Liver (tissue), 9 donors: ENCODE measurements around the gene WDR27. TPM values are rescaled to one million over a fixed set of nuclear protein-coding genes. Genes with fewer than 3 reads are reported as not detected.

Experiments used
- DNase-seq: peaks from one replicate; pipeline ENCODE4 v3.0.0-alpha.2; 2017; ENCODE audit warnings: low spot score
- H3K27ac ChIP-seq, 2 donors: one replicate each; pipeline ENCODE4 v1.7.0; 2013; ENCODE audit warnings: inconsistent platforms in 2 of 2, low read length in 2 of 2, control low read depth in 1 of 2, low read depth in 1 of 2, mild to moderate bottlenecking in 1 of 2
- H3K27me3 ChIP-seq, 4 donors: one replicate each; pipeline versions ENCODE4 v1.6.1 to v1.7.0; 2013; ENCODE audit warnings: low read length in 3 of 4, inconsistent platforms in 1 of 4, mild to moderate bottlenecking in 1 of 4, moderate library complexity in 1 of 4; ENCODE audit not compliant: control insufficient read depth in 4 of 4, insufficient read depth in 4 of 4
- H3K36me3 ChIP-seq, 4 donors: one replicate each; pipeline versions ENCODE4 v1.6.1 to v1.7.0; 2013; ENCODE audit warnings: low read length in 3 of 4, mild to moderate bottlenecking in 3 of 4, low read depth in 1 of 4, moderate library complexity in 1 of 4; ENCODE audit not compliant: control insufficient read depth in 4 of 4, insufficient read depth in 3 of 4
- H3K4me1 ChIP-seq, 4 donors: one replicate each; pipeline versions ENCODE4 v1.6.1 to v1.7.0; 2013; ENCODE audit warnings: low read length in 3 of 4, mild to moderate bottlenecking in 3 of 4, moderate library complexity in 1 of 4; ENCODE audit not compliant: control insufficient read depth in 4 of 4, insufficient read depth in 4 of 4
- H3K4me3 ChIP-seq, 3 donors: one replicate each; pipeline versions ENCODE4 v1.6.1 to v1.7.0; 2013; ENCODE audit warnings: low read length in 3 of 3, control low read depth in 1 of 3, low read depth in 1 of 3, mild to moderate bottlenecking in 1 of 3
- H3K9ac ChIP-seq, 2 donors: one replicate each; pipeline ENCODE4 v1.7.0; 2013; ENCODE audit warnings: low read length in 2 of 2, mild to moderate bottlenecking in 2 of 2, moderate library complexity in 2 of 2, control low read depth in 1 of 2, low read depth in 1 of 2
- H3K9me3 ChIP-seq, 4 donors: one replicate each; pipeline versions ENCODE4 v1.6.1 to v1.7.0; 2013; ENCODE audit warnings: low read length in 3 of 4; ENCODE audit not compliant: control insufficient read depth in 4 of 4
- EGR1 ChIP-seq, 2 donors: IDR thresholded peaks; 2 replicates each; pipeline ENCODE4 v1.6.1; 2016 to 2018; ENCODE audit warnings: antibody characterized with exemption in 2 of 2, low read depth in 2 of 2
- FOXA1 ChIP-seq: IDR thresholded peaks from 2 replicates; pipeline ENCODE4 v1.6.1; 2016; ENCODE audit warnings: antibody characterized with exemption
- FOXA2 ChIP-seq: IDR thresholded peaks from 2 replicates; pipeline ENCODE4 v1.6.1; 2016; ENCODE audit warnings: antibody characterized with exemption
- GABPA ChIP-seq, 2 donors: IDR thresholded peaks in 1 of 2; conservative IDR thresholded peaks in 1 of 2; 2 replicates each; pipeline ENCODE4 v1.6.1; 2016; ENCODE audit warnings: antibody characterized with exemption in 2 of 2, mild to moderate bottlenecking in 1 of 2, moderate library complexity in 1 of 2
- HNF4A ChIP-seq, 2 donors: conservative IDR thresholded peaks; 2 replicates each; pipeline ENCODE4 v1.6.1; 2016; ENCODE audit warnings: antibody characterized with exemption in 2 of 2, mild to moderate bottlenecking in 2 of 2
- HNF4G ChIP-seq: IDR thresholded peaks from 2 replicates; pipeline ENCODE4 v1.6.1; 2016; ENCODE audit warnings: antibody characterized with exemption
- JUND ChIP-seq, 2 donors: IDR thresholded peaks; 2 replicates each; pipeline ENCODE4 v1.6.1; 2016; ENCODE audit warnings: antibody characterized with exemption in 2 of 2
- RAD21 ChIP-seq, 2 donors: IDR thresholded peaks; 2 replicates each; pipeline ENCODE4 v1.6.1; 2016; ENCODE audit warnings: antibody characterized with exemption in 2 of 2, mild to moderate bottlenecking in 2 of 2
- REST ChIP-seq: IDR thresholded peaks from 2 replicates; pipeline ENCODE4 v1.6.1; 2016; ENCODE audit warnings: antibody characterized with exemption, mild to moderate bottlenecking
- RXRA ChIP-seq, 2 donors: IDR thresholded peaks; 2 replicates each; pipeline ENCODE4 v1.6.1; 2017 to 2018; ENCODE audit warnings: antibody characterized with exemption in 2 of 2, mild to moderate bottlenecking in 1 of 2
- SP1 ChIP-seq: IDR thresholded peaks from 2 replicates; pipeline ENCODE4 v1.6.1; 2018; ENCODE audit warnings: antibody characterized with exemption, mild to moderate bottlenecking
- TAF1 ChIP-seq: conservative IDR thresholded peaks from 2 replicates; pipeline ENCODE4 v1.6.1; 2016; ENCODE audit warnings: antibody characterized with exemption, mild to moderate bottlenecking
- YY1 ChIP-seq: IDR thresholded peaks from 2 replicates; pipeline ENCODE4 v1.6.1; 2016; ENCODE audit warnings: antibody characterized with exemption, mild to moderate bottlenecking
- WGBS: extraction: QIAGEN DNeasy Blood & Tissue Kit; methylation state at CpG from one replicate; pipeline ENCODE4 v1.1.7; 2013; 5-methylcytosine and 5-hydroxymethylcytosine counted together
- polyA plus RNA-seq, 2 donors: library from polyadenylated mRNA; stranded (reverse) in 1 of 2; unstranded in 1 of 2; fragments of 200-250 nt in 1 of 2; fragments of >200 nt in 1 of 2; fragmentation: Nextera tagmentation in 1 of 2; extraction: Ambion mirVana in 1 of 2; gene quantifications; one replicate each; pipeline versions ENCODE4 v1.2.1 to v1.2.3, GENCODE V29; 2013 to 2015
- total RNA-seq, 2 donors: library from RNA; depleted of rRNA; stranded (reverse); fragments of >200 nt; gene quantifications; one replicate each; pipeline ENCODE4 v1.2.3, GENCODE V29; 2014
- TF ChIP-seq, protein P1 (sequence below): IDR thresholded peaks from 2 replicates; pipeline ENCODE4 v1.6.1; 2016; ENCODE audit warnings: antibody characterized with exemption
- donor health status: healthy.
- donor health status: healthy.
- donor health status: healthy.
- donor health status: healthy.
- donor health status: healthy.

The WDR27 gene
- total and polyA plus RNA-seq, 4 donors = 3.7 to 20.1 (median 7.7) TPM

DNA sequence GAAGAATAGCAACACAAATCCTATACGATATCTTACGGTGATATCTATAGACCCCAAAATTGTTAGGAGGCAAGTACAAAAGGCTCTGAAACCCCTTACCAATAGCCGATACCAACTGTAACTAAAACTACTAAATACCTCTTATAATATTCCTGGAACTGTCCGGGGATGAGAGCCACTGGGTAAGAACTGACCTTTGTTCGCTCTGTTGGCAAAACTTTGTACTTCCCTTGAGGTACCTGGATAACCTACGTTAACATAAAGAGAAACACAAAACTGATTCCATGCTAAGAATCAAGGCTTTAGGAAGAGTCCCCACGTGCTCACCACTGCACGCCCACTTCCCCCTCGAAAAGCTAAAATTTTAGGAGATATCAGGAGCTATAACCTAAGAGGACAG is 12.8 kb upstream of the WDR27 start:
- H3K4me1 ChIP-seq = peaks cover 0 to 8% (median 0%) of the 10 kb centered on the region in 4 donors
- no peak for DNase-seq
- TF ChIP-seq RXRA (IDR thresholded peaks at IDR 0.05) = peak in 1 of 2 donors; percentile 12
- peak; percentile 83 to 88 for TF ChIP-seq HNF4A (conservative IDR thresholded peaks at IDR 0.05)
- TF ChIP-seq, protein P1, sequence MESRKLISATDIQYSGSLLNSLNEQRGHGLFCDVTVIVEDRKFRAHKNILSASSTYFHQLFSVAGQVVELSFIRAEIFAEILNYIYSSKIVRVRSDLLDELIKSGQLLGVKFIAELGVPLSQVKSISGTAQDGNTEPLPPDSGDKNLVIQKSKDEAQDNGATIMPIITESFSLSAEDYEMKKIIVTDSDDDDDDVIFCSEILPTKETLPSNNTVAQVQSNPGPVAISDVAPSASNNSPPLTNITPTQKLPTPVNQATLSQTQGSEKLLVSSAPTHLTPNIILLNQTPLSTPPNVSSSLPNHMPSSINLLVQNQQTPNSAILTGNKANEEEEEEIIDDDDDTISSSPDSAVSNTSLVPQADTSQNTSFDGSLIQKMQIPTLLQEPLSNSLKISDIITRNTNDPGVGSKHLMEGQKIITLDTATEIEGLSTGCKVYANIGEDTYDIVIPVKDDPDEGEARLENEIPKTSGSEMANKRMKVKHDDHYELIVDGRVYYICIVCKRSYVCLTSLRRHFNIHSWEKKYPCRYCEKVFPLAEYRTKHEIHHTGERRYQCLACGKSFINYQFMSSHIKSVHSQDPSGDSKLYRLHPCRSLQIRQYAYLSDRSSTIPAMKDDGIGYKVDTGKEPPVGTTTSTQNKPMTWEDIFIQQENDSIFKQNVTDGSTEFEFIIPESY = no peak
- TF ChIP-seq GABPA (IDR thresholded peaks at IDR 0.05 in 1 of 2, conservative IDR thresholded peaks at IDR 0.05 in 1 of 2) = no peak
- TF ChIP-seq SP1 = peak; percentile 71
- TF ChIP-seq EGR1 (IDR thresholded peaks at IDR 0.05; ENCODE audit: low read depth in 2 of 2) = no peak
- peak; percentile 64 for TF ChIP-seq HNF4G
- no peak overlapping the region for H3K9ac ChIP-seq
- 75% methylated on average over 9 of the region's 9 CpGs for WGBS
- H3K27me3 ChIP-seq = no peaks in the 10 kb centered on the region
- peaks cover 1 to 40% (median 26%) of the 10 kb centered on the region in 4 donors for H3K36me3 ChIP-seq
- peak overlapping the region in 1 of 2 donors; percentile 23 for H3K27ac ChIP-seq
- H3K4me3 ChIP-seq = no peak overlapping the region
- no peaks in the 10 kb centered on the region for H3K9me3 ChIP-seq

DNA sequence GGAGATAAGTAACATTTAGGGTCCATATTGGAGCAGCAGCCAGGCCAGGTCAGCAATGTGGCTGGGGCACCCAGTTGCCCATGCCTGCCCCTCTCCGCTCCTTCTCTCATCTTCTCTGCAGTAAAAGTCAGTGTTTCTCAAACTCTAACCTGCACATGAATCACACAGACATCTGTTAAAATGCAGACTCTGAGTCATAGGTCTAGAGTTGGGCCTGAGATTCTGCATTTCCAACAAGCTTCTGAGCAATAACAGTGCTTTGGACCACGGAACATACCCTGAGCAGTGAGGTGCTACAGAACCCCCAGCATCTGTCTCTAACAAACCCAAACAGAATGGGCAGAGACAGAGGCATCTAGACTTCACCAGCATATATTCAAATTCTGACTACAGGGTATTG is 12.3 kb upstream of the WDR27 start:
- WGBS = 97% methylated on average over 2 of the region's 2 CpGs
- H3K27ac ChIP-seq = peak overlapping the region in 1 of 2 donors; percentile 23
- peaks cover 0 to 8% (median 0%) of the 10 kb centered on the region in 4 donors for H3K4me1 ChIP-seq
- no peaks in the 10 kb centered on the region for H3K9me3 ChIP-seq
- no peak for TF ChIP-seq RXRA (IDR thresholded peaks at IDR 0.05)
- no peak for TF ChIP-seq YY1
- no peak for TF ChIP-seq HNF4A (conservative IDR thresholded peaks at IDR 0.05)
- TF ChIP-seq RAD21 (IDR thresholded peaks at IDR 0.05) = no peak
- TF ChIP-seq HNF4G = no peak
- TF ChIP-seq, protein P1 = no peak
- TF ChIP-seq REST = no peak
- TF ChIP-seq FOXA2 = no peak
- TF ChIP-seq JUND (IDR thresholded peaks at IDR 0.05) = no peak
- TF ChIP-seq TAF1 = no peak
- no peak for TF ChIP-seq FOXA1
- H3K36me3 ChIP-seq = peaks cover 1 to 40% (median 26%) of the 10 kb centered on the region in 4 donors
- H3K9ac ChIP-seq = no peak overlapping the region
- DNase-seq = no peak
- no peak overlapping the region for H3K4me3 ChIP-seq
- no peaks in the 10 kb centered on the region for H3K27me3 ChIP-seq
